Epithelial cell of proximal tubule (primary cell): ENCODE results near the gene MED29. TPM values are rescaled to one million over a fixed set of nuclear protein-coding genes. Genes with fewer than 3 reads are reported as not detected.

Source experiments
- DNase-seq: peaks from one replicate; pipeline ENCODE4 v3.0.0-alpha.2; 2011; ENCODE audit warnings: low read depth
- H3K4me3 ChIP-seq: 2 replicates; pipeline ENCODE4 v1.5.1; 2011; ENCODE audit warnings: low read depth, mild to moderate bottlenecking, low read length
- CTCF ChIP-seq: conservative IDR thresholded peaks from 2 replicates; pipeline ENCODE4 v1.5.1; 2012; ENCODE audit warnings: low read depth, mild to moderate bottlenecking, low read length
- total RNA-seq: library from RNA; depleted of rRNA; stranded (reverse); fragments of >200 nt; gene quantifications from 2 replicates; pipeline ENCODE4 v1.2.3, GENCODE V29; 2015

The MED29 gene
- total RNA-seq, 1 donor from 2014 or later, result 20.9 TPM

- no peak for TF ChIP-seq CTCF
- DNase-seq, result no peak
- H3K4me3 ChIP-seq, result no peak overlapping the region
These were observed 26.4 kb downstream of the MED29 start for GRCh38 chr19:39417463-39418181.

GRCh38 chr19:39419003-39419402 is 27.8 kb downstream of the MED29 start:
- DNase-seq, result no peak
- TF ChIP-seq CTCF, result no peak
- no peak overlapping the region for H3K4me3 ChIP-seq

- no peak for DNase-seq
- no peak for TF ChIP-seq CTCF
These were observed 29.6 kb downstream of the MED29 start for GRCh38 chr19:39420769-39421168.

GRCh38 chr19:39422020-39422419 is 30.8 kb downstream of the MED29 start:
- H3K4me3 ChIP-seq, result no peak overlapping the region
- DNase-seq, result no peak
- TF ChIP-seq CTCF, result no peak

More at GRCh38 chr19:39420769-39421168, 29.6 kb downstream of the MED29 start:
- no peak overlapping the region for H3K4me3 ChIP-seq

- no peak overlapping the region for H3K4me3 ChIP-seq
- no peak for TF ChIP-seq CTCF
- DNase-seq, result no peak
These were observed 32.3 kb downstream of the MED29 start for GRCh38 chr19:39423258-39424086.

GRCh38 chr19:39424934-39425333 is 33.8 kb downstream of the MED29 start:
- no peak for TF ChIP-seq CTCF
- H3K4me3 ChIP-seq, result no peak overlapping the region
- DNase-seq, result no peak

GRCh38 chr19:39425744-39426143 is 34.6 kb downstream of the MED29 start:
- H3K4me3 ChIP-seq, result no peak overlapping the region
- TF ChIP-seq CTCF, result no peak
- no peak for DNase-seq
